Bronchial epithelial cell (primary cell): Measurements from ENCODE around the gene DNM3. TPM values are rescaled to one million over a fixed set of nuclear protein-coding genes. Genes with fewer than 3 reads are reported as not detected.
A peak's percentile ranks its signal among the peaks of the same experiment; 100 is the strongest.

ENCODE experiments used
- DNase-seq: peaks from one replicate; pipeline ENCODE4 v3.0.0-alpha.2; 2010; ENCODE audit warnings: low read depth
- FAIRE-seq: peaks from 2 replicates; lab custom pipeline; 2011; peaks lifted over from hg19 to GRCh38; lab: Jason Lieb, UNC
- H3K27me3 ChIP-seq: 2 replicates; pipeline ENCODE4 v1.5.1; 2011; ENCODE audit warnings: low read length; ENCODE audit not compliant: control insufficient read depth, insufficient read depth
- H3K36me3 ChIP-seq: 2 replicates; pipeline ENCODE4 v1.5.1; 2011; ENCODE audit warnings: low read length; ENCODE audit not compliant: control insufficient read depth, insufficient read depth
- H3K4me3 ChIP-seq: 2 replicates; pipeline ENCODE4 v1.5.1; 2011; ENCODE audit warnings: mild to moderate bottlenecking, low read depth, low read length, control low read depth
- total RNA-seq: library from RNA; depleted of rRNA; stranded (reverse); fragments of >200 nt; gene quantifications from 2 replicates; pipeline ENCODE4 v1.2.1, GENCODE V29; 2014
- TF ChIP-seq, protein P1 (sequence below): IDR thresholded peaks from 2 replicates; pipeline ENCODE4 v1.5.1; 2011; ENCODE audit warnings: mild to moderate bottlenecking, moderate library complexity, low read length, control low read depth, inconsistent platforms; ENCODE audit not compliant: insufficient read depth, severe bottlenecking

DNM3 gene
- total RNA-seq, 1 donor from 2014 or later: 1.3 TPM

DNA sequence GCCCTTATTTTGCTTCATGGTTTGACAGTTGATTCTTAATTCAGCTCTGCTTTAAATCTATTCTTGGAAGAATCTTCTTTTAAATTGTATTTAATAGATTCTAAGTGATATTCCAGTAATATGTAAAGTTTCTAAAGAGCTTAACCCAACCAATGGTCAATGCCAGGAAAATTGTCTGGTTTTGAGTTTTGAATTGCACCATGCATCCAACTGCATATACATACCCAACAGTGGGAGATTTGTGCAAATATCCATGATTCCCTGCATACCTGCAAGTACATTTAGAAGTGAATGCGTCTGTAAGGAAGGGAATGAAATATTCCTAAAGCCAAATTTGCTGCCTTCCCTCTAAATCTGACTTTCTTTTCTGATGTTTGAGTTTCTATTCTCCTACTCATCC, 543.4 kb downstream of the DNM3 start:
- FAIRE-seq: no peak

DNA sequence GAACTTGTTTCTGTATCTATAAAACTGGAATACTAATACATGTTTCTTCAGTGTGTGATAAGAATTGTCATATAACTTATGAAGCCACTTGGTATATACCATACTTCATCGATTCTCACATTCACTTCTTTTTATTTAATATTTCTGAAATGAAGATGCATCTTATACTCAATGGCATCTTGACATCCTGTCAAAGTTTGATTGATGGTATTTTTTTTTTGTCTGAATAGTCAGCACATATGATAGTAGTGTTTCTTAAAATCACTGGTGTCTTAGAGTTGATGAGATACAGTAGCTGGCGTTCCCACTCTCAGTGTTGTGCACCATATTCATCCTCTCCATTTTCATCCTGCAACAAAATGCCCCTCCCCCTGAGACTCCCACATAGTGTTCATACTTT, 544.7 kb downstream of the DNM3 start:
- no peak overlapping the region for H3K4me3 ChIP-seq
- TF ChIP-seq, protein P1, sequence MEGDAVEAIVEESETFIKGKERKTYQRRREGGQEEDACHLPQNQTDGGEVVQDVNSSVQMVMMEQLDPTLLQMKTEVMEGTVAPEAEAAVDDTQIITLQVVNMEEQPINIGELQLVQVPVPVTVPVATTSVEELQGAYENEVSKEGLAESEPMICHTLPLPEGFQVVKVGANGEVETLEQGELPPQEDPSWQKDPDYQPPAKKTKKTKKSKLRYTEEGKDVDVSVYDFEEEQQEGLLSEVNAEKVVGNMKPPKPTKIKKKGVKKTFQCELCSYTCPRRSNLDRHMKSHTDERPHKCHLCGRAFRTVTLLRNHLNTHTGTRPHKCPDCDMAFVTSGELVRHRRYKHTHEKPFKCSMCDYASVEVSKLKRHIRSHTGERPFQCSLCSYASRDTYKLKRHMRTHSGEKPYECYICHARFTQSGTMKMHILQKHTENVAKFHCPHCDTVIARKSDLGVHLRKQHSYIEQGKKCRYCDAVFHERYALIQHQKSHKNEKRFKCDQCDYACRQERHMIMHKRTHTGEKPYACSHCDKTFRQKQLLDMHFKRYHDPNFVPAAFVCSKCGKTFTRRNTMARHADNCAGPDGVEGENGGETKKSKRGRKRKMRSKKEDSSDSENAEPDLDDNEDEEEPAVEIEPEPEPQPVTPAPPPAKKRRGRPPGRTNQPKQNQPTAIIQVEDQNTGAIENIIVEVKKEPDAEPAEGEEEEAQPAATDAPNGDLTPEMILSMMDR: no peak
- FAIRE-seq: no peak

More for the DNA sequence above, 543.4 kb downstream of the DNM3 start:
- TF ChIP-seq, protein P1: no peak
- DNase-seq: no peak
- Histone ChIP-seq H3K36me3 (no peaks in the 10 kb centered on the region), H3K4me3 (no peak overlapping the region), H3K27me3 (no peaks in the 10 kb centered on the region)

DNA sequence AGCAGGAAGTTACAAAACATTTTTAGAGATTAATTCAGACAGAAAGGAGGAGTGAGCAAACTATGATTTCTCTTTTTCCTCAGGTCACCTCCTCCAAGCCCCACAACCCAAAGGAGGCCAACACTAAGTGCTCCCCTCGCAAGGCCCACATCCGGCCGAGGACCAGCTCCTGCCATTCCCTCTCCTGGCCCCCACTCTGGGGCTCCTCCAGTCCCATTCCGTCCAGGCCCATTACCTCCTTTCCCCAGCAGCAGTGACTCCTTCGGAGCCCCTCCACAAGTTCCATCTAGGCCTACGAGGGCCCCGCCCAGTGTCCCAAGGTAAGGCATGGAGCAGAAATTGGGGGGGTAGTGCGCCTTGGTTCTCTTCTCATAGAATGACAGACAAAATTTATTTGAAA, 547.2 kb downstream of the DNM3 start:
- DNase-seq: no peak
- TF ChIP-seq, protein P1: no peak
- no peak overlapping the region for H3K4me3 ChIP-seq
- no peaks in the 10 kb centered on the region for H3K27me3 ChIP-seq
- no peak for FAIRE-seq
- H3K36me3 ChIP-seq: no peaks in the 10 kb centered on the region

More for the DNA sequence above, 544.7 kb downstream of the DNM3 start:
- H3K36me3 ChIP-seq: no peaks in the 10 kb centered on the region
- no peak for DNase-seq
- no peaks in the 10 kb centered on the region for H3K27me3 ChIP-seq

DNA sequence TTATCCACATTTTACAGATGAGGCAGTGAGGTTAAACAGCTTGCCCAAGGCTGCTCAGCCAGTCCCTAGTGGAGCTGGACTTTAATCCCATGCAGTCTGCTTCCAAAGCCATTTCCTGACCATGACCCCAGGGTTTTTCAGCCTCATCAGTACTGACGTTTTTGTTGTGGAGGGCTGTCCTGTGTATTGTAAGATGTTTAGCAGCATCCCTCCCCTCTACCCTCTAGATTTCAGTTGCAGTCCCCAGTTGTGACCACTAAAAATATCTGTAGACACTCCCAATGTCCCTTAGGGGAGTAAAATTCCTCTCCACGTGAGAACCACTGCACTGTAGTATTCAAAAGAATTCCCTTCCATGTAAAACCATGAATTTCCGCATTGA, 549.0 kb downstream of the DNM3 start:
- H3K36me3 ChIP-seq: no peaks in the 10 kb centered on the region
- DNase-seq (no peak), FAIRE-seq (no peak)
- no peak overlapping the region for H3K4me3 ChIP-seq
- TF ChIP-seq, protein P1: no peak
- no peaks in the 10 kb centered on the region for H3K27me3 ChIP-seq

DNA sequence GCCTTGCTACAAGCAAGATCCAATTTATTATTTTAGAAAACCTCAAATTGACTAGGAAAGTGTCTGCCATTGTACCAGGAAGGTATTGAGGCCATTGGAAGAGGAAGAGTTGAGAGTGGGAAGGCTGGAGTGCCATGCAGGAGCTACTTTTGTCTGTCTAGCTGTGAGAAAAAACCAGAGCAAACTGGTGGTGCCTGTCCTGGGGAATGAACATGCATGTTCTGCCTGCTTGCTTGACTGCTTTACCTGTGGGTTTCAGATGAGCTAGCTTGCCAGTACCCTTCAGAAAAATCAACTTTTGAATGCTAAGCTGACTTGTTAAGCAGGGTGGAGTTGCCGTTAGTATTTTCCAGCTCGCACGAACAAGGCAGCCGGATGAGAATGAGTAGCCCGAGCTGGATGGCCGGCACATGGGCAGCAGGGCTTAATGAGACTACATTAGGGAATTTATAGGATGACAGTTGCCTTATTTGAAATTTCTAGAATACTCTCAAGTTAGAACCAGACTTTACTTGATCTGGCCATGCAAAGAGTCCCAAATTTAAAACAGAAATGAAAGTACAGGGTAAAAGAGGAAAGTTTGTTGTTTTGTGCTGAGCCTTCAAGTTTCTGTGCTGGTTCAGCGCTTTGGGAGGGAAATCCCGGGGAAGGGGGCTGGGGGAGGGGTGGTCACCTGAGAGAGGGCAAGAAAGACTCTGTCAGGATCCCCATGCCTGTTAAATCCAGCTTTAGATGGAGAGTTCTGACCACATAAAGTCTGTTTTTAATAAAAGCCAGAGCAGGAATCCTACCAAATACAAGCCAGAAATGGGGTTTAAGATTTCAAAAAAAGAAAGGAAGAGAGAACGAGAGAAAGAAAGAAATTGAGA, 549.6 kb downstream of the DNM3 start:
- H3K4me3 ChIP-seq: no peak overlapping the region
- no peaks in the 10 kb centered on the region for H3K36me3 ChIP-seq
- TF ChIP-seq, protein P1: no peak
- peak; percentile 34 for DNase-seq
- H3K27me3 ChIP-seq: no peaks in the 10 kb centered on the region
- FAIRE-seq: no peak
